Neural cell (in vitro differentiated cells): Measurements from ENCODE around the gene HOXC9. TPM values are rescaled to one million over a fixed set of nuclear protein-coding genes. Genes with fewer than 3 reads are reported as not detected.

ENCODE experiments used
- H2AFZ ChIP-seq: fragments of 200-600, 300-800 bp; sonication (generic), shearing (Covaris generic); 2 replicates; pipeline ENCODE4 v1.6.0; 2014; ENCODE audit warnings: low read depth, mild to moderate bottlenecking, antibody characterized with exemption, low read length, moderate library complexity
- H3F3A ChIP-seq: fragments of 200-600 bp; shearing (Covaris generic); 2 replicates; pipeline ENCODE4 v1.6.1; 2016; ENCODE audit warnings: mild to moderate bottlenecking, moderate library complexity, mixed read lengths, antibody characterized with exemption, low read length; ENCODE audit not compliant: insufficient read depth, poor library complexity, severe bottlenecking
- H3K27ac ChIP-seq: fragments of 200-600, 300-800 bp; sonication (generic), shearing (Covaris generic); 2 replicates; pipeline ENCODE4 v1.5.1; 2014; ENCODE audit warnings: mild to moderate bottlenecking, low read length, moderate library complexity
- H3K27me3 ChIP-seq: fragments of 300-800, 200-600 bp; sonication (generic), shearing (Covaris generic); 2 replicates; pipeline ENCODE4 v1.6.0; 2014; ENCODE audit warnings: mild to moderate bottlenecking, low read depth, low read length, moderate library complexity; ENCODE audit not compliant: insufficient read depth
- H3K36me3 ChIP-seq: fragments of 300-800, 200-600 bp; sonication (generic), shearing (Covaris generic); 2 replicates; pipeline ENCODE4 v1.5.1; 2014; ENCODE audit warnings: mild to moderate bottlenecking, antibody characterized with exemption, low read length, moderate library complexity; ENCODE audit not compliant: insufficient read depth
- H3K4me2 ChIP-seq: fragments of 300-800, 200-600 bp; sonication (generic), shearing (Covaris generic); 2 replicates; pipeline ENCODE4 v1.6.0; 2014; ENCODE audit warnings: mild to moderate bottlenecking, low read length
- H3K4me3 ChIP-seq: fragments of 300-800, 200-600 bp; sonication (generic), shearing (Covaris generic); 2 replicates; pipeline ENCODE4 v1.5.1; 2014; ENCODE audit warnings: mild to moderate bottlenecking, low read length, moderate library complexity
- H3K79me2 ChIP-seq: fragments of 200-600 bp; shearing (Covaris generic); replicated peaks from 2 replicates; pipeline ENCODE4 v1.6.0; 2014; ENCODE audit warnings: mild to moderate bottlenecking, low read length, moderate library complexity; ENCODE audit not compliant: insufficient read depth
- H3K9ac ChIP-seq: fragments of 300-800, 200-600 bp; sonication (generic), shearing (Covaris generic); 2 replicates; pipeline ENCODE4 v1.6.1; 2016; ENCODE audit warnings: mild to moderate bottlenecking, low read length, mixed read lengths
- H3K9me2 ChIP-seq: fragments of 200-600 bp; shearing (Covaris generic); 2 replicates; pipeline ENCODE4 v1.6.1; 2016; ENCODE audit warnings: mild to moderate bottlenecking, low read length, mixed read lengths; ENCODE audit not compliant: insufficient read depth
- H3K9me3 ChIP-seq: fragments of 200-600, 300-800 bp; sonication (generic), shearing (Covaris generic); 2 replicates; pipeline ENCODE4 v1.6.1; 2016; ENCODE audit warnings: mild to moderate bottlenecking, mixed run types, low read length, moderate library complexity, mixed read lengths
- H4K20me1 ChIP-seq: fragments of 200-600 bp; shearing (Covaris generic); 2 replicates; pipeline ENCODE4 v1.6.1; 2016; ENCODE audit warnings: mild to moderate bottlenecking, mixed run types; ENCODE audit not compliant: insufficient read depth
- CTCF ChIP-seq: fragments of 450-650 bp; IDR thresholded peaks from 2 replicates; pipeline ENCODE4 v1.5.1; 2014; ENCODE audit warnings: antibody characterized with exemption, mild to moderate bottlenecking, moderate library complexity; ENCODE audit not compliant: poor library complexity, severe bottlenecking
- EP300 ChIP-seq: fragments of 450-650 bp; conservative IDR thresholded peaks from 2 replicates; pipeline ENCODE4 v1.6.1; 2014; ENCODE audit warnings: antibody characterized with exemption, mild to moderate bottlenecking, moderate library complexity; ENCODE audit not compliant: poor library complexity, severe bottlenecking
- EZH2 ChIP-seq: fragments of 200-600, 300-800 bp; shearing (Covaris generic), sonication (generic); IDR thresholded peaks from 2 replicates; pipeline ENCODE4 v1.6.1; 2014; ENCODE audit warnings: antibody characterized with exemption, low read length, borderline replicate concordance, mild to moderate bottlenecking; ENCODE audit not compliant: insufficient read depth, poor library complexity, severe bottlenecking
- MXI1 ChIP-seq: fragments of 450-650 bp; conservative IDR thresholded peaks from 2 replicates; pipeline ENCODE4 v1.6.1; 2014; ENCODE audit warnings: antibody characterized with exemption, mild to moderate bottlenecking; ENCODE audit not compliant: poor library complexity, severe bottlenecking
- POLR2AphosphoS5 ChIP-seq: IDR thresholded peaks from 2 replicates; pipeline ENCODE4 v1.6.1; 2012
- RAD21 ChIP-seq: fragments of 450-650 bp; conservative IDR thresholded peaks from 2 replicates; pipeline ENCODE4 v1.6.1; 2014; ENCODE audit warnings: antibody characterized with exemption, mild to moderate bottlenecking, moderate library complexity
- REST ChIP-seq: IDR thresholded peaks from 2 replicates; pipeline ENCODE4 v1.6.1; 2012; ENCODE audit warnings: borderline replicate concordance
- SMC3 ChIP-seq: fragments of 450-650 bp; conservative IDR thresholded peaks from 2 replicates; pipeline ENCODE4 v1.6.1; 2014; ENCODE audit warnings: antibody characterized with exemption, mild to moderate bottlenecking, moderate library complexity; ENCODE audit not compliant: poor library complexity
- TAF1 ChIP-seq: IDR thresholded peaks from 2 replicates; pipeline ENCODE4 v1.6.1; 2012; ENCODE audit warnings: low read depth
- polyA plus RNA-seq: library from polyadenylated mRNA; depleted of rRNA; stranded (reverse); fragments of >200 nt; gene quantifications from 2 replicates; pipeline ENCODE4 v1.2.3, GENCODE V29; 2014

The HOXC9 gene
- polyA plus RNA-seq, 1 donor from 2014 or later = not detected

GRCh38 chr12:54022960-54023884, 23.3 kb downstream of the HOXC9 start:
- H3F3A ChIP-seq = no peaks in the 10 kb centered on the region
- H3K9ac ChIP-seq = no peak overlapping the region
- no peaks in the 10 kb centered on the region for H4K20me1 ChIP-seq
- TF ChIP-seq CTCF (no peak), EP300 (no peak), RAD21 (no peak), EZH2 (no peak), POLR2AphosphoS5 (no peak), MXI1 (no peak), TAF1 (no peak), REST (no peak), SMC3 (no peak)
- no peaks in the 10 kb centered on the region for H3K79me2 ChIP-seq
- no peaks in the 10 kb centered on the region for H3K9me3 ChIP-seq
- H3K27me3 ChIP-seq = peaks cover 99% of the 10 kb centered on the region
- H3K27ac ChIP-seq = no peak overlapping the region
- H2AFZ ChIP-seq = no peak overlapping the region
- no peak overlapping the region for H3K4me3 ChIP-seq
- no peaks in the 10 kb centered on the region for H3K36me3 ChIP-seq
- no peaks in the 10 kb centered on the region for H3K9me2 ChIP-seq
- H3K4me2 ChIP-seq = no peak overlapping the region

GRCh38 chr12:54024127-54024526, 24.2 kb downstream of the HOXC9 start:
- H2AFZ ChIP-seq = no peak overlapping the region
- H3K9me2 ChIP-seq = no peaks in the 10 kb centered on the region
- no peaks in the 10 kb centered on the region for H3F3A ChIP-seq
- H4K20me1 ChIP-seq = no peaks in the 10 kb centered on the region
- H3K36me3 ChIP-seq = no peaks in the 10 kb centered on the region
- H3K27me3 ChIP-seq = peaks cover 100% of the 10 kb centered on the region
- H3K79me2 ChIP-seq = no peaks in the 10 kb centered on the region
- no peak overlapping the region for H3K4me3 ChIP-seq
- no peak overlapping the region for H3K9ac ChIP-seq
- TF ChIP-seq EZH2 = no peak
- TF ChIP-seq REST = no peak
- TF ChIP-seq POLR2AphosphoS5 = no peak
- no peak overlapping the region for H3K27ac ChIP-seq
- no peaks in the 10 kb centered on the region for H3K9me3 ChIP-seq
- no peak overlapping the region for H3K4me2 ChIP-seq
